Activated gamma-delta T cell treated with anti-CD3 and anti-CD28 coated beads, Interleukin-2, amount 50 U/mL, for 16 hours (primary cell): Measurements from ENCODE around the gene CDH23.
A peak's percentile ranks its signal among the peaks of the same experiment; 100 is the strongest.

Experiments used
- DNase-seq: peaks from one replicate; pipeline ENCODE4 v3.0.0-alpha.2; 2020; ENCODE audit warnings: low read depth

CDH23 gene

GRCh38 chr10:71392791-71393781, 3.6 kb upstream of the CDH23 start:
- DNase-seq: no peak

GRCh38 chr10:71393841-71394475, 2.8 kb upstream of the CDH23 start:
- DNase-seq: no peak

- DNase-seq: no peak
Observed at GRCh38 chr10:71394926-71395562, 1.7 kb upstream of the CDH23 start.

- DNase-seq: no peak
Observed at GRCh38 chr10:71395621-71396020, 1.1 kb upstream of the CDH23 start.

- DNase-seq: peak; percentile 5
Observed at GRCh38 chr10:71396084-71396710, 523 bp upstream of the CDH23 start.

GRCh38 chr10:71397296-71398212, 834 bp downstream of the CDH23 start:
- DNase-seq: no peak

GRCh38 chr10:71398976-71399375, 2.3 kb downstream of the CDH23 start:
- DNase-seq: no peak

GRCh38 chr10:71399946-71400345, 3.2 kb downstream of the CDH23 start:
- DNase-seq: no peak

- no peak for DNase-seq
Observed at GRCh38 chr10:71401056-71401455, 4.3 kb downstream of the CDH23 start.

GRCh38 chr10:71402005-71402404, 5.3 kb downstream of the CDH23 start:
- no peak for DNase-seq

- no peak for DNase-seq
Observed at GRCh38 chr10:71404503-71405295, 8.0 kb downstream of the CDH23 start.

- no peak for DNase-seq
Observed at GRCh38 chr10:71406878-71407277, 10.2 kb downstream of the CDH23 start.

GRCh38 chr10:71408436-71409225, 11.9 kb downstream of the CDH23 start:
- no peak for DNase-seq

GRCh38 chr10:71409516-71410104, 12.9 kb downstream of the CDH23 start:
- DNase-seq: no peak

- no peak for DNase-seq
Observed at GRCh38 chr10:71413581-71413980, 16.9 kb downstream of the CDH23 start.

- DNase-seq: no peak
Observed at GRCh38 chr10:71414359-71414758, 17.6 kb downstream of the CDH23 start.

GRCh38 chr10:71419002-71419540, 22.4 kb downstream of the CDH23 start:
- no peak for DNase-seq

- DNase-seq: no peak
Observed at GRCh38 chr10:71419750-71420149, 23.0 kb downstream of the CDH23 start.

- no peak for DNase-seq
Observed at GRCh38 chr10:71421075-71421434, 24.3 kb downstream of the CDH23 start.
